ENCODE data around the gene RMRP.

Gene RMRP

GRCh38 chr9:35609820-35610163, 48.0 kb downstream of the RMRP start:
- DNase-seq (ENCODE audit: low read depth): no peak

DNA sequence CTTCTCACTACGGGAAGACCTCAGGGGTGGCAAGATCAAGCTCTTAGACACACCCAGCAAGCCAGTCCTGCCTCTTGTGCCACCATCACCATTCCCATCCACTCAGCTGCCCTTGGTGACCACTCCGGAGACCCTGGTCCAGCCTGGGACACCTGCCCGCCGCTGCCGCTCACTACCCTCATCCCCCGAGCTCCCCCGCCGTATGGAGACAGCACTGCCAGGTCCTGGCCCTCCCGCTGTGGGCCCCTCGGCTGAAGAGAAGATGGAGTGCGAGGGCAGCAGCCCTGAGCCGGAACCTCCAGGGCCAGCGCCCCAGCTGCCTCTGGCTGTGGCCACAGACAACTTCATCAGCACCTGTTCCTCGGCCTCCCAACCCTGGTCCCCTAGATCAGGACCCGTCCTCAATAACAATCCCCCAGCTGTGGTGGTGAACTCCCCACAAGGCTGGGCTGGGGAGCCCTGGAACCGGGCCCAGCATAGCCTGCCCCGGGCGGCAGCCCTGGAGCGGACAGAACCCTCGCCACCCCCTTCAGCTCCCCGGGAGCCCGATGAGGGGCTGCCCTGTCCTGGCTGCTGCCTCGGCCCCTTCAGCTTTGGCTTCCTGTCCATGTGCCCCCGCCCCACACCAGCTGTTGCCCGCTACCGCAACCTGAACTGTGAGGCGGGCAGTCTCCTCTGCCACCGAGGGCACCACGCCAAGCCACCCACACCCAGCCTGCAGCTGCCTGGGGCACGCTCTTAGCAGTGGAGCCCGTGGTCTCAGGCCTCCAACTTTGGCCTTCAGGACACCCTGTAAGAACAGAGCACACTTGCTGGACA, 48.6 kb downstream of the RMRP start:
- no peak for DNase-seq (ENCODE audit: low read depth)

- DNase-seq (ENCODE audit: low read depth): no peak
These were observed 49.6 kb downstream of the RMRP start for GRCh38 chr9:35608221-35608620.
